SU-DHL-6 (cell line): ENCODE results near the gene HECW1.

Source experiments
- CTCF ChIP-seq: fragments of 200-600 bp; sonication (generic); IDR thresholded peaks from one replicate; pipeline ENCODE4 v1.5.1; 2017; ENCODE audit warnings: antibody characterized with exemption, mild to moderate bottlenecking, low read length, moderate library complexity; ENCODE audit not compliant: insufficient read depth, poor library complexity, severe bottlenecking
- EZH2phosphoT487 ChIP-seq: fragments of 200-600 bp; sonication (generic), shearing (Covaris generic); conservative IDR thresholded peaks from 2 replicates; pipeline ENCODE4 v1.6.1; 2018; ENCODE audit warnings: mild to moderate bottlenecking, antibody characterized with exemption, low read length, moderate library complexity, mixed read lengths

GRCh38 chr7:43155636-43156035 is 43.2 kb downstream of the HECW1 start:
- no peak for TF ChIP-seq CTCF
- TF ChIP-seq EZH2phosphoT487: no peak
